HG03432 (cell line): ENCODE measurements around the gene KPNB1.

Source experiments
- ATAC-seq: cut with Tn5 transposase; IDR thresholded peaks from one replicate; pipeline ENCODE4 v1.9.1; 2021; ENCODE audit warnings: mild to moderate bottlenecking, moderate library complexity; ENCODE audit not compliant: unreplicated experiment

KPNB1 gene

GRCh38 chr17:47636273-47637030 lies 13.3 kb upstream of the KPNB1 start:
- no peak for ATAC-seq

DNA sequence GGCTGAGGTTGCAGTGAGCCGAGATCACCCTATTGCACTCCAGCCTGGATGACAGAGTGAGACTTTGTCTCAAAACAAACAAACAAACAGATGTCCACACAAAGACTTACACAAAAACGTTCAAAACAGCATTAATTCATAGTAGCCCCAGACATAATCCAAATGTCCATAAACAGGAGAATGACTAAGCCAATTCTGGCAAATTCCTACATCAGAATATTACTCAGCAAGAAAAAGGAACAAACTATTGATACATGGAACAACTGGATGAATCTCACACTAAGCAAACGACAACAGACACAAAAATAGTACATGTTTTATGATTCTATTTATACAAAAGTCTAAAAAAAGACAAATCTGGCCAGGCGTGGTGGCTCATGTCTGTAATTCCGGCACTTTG lies 10.8 kb upstream of the KPNB1 start:
- no peak for ATAC-seq

GRCh38 chr17:47640076-47640475 lies 9.6 kb upstream of the KPNB1 start:
- ATAC-seq = no peak

DNA sequence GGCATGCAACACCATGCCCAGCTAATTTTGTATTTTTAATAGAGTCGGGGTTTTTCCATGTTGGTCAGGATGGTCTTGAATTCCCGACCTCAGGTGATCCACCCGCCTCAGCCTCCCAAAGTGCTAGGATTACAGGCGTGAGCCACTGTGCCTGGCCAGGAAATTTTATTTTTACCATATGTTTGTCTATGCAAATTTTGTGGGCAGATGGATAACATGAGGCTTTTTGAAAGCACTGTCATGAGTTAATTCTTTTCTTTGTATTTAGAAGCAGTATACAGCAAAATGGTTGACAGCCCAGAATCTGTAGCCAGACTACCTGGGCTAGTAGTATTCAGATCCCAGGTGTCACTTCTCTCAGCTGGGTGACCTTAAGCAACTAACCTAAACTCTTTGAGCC lies 8.5 kb upstream of the KPNB1 start:
- ATAC-seq = no peak

DNA sequence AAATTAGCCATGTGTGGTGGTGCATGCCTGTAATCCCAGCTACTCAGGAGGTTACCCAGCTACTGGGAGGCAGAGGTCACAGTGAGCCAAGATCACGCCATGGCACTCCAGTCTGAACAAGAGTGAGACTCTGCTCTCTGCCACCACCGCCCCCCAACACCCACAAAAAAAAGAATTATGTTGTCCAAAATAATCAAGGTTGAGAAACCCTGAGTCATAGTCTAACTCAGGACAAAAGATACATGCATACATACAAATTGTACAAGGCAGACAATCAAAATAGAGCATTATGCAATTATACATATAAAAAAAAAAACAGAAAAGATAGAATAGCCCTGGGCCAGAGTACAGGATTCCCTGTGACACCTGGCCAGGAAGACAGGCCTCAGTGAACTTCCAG lies 6.6 kb upstream of the KPNB1 start:
- ATAC-seq = no peak

DNA sequence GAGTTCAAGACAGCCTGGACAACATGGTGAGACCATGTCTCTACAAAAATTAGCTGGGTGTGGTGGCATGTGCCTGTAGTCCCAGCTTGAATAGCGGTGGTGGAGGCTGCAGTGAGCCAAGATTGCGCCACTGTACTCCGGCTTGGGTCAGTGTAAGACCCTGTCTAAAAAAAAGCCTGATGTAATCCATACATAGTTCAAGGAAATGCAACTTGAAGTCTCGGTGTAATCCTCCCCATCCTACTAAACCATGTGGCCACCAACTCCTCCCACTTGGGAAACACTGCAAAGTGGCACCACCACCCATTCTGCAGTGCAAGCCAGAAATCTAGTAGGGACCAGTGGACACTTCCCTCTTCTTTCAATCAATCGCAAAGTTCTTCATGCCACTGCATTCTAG lies 5.4 kb upstream of the KPNB1 start:
- ATAC-seq = no peak

GRCh38 chr17:47649972-47650524 lies 329 bp downstream of the KPNB1 start:
- ATAC-seq = peak; percentile 3

DNA sequence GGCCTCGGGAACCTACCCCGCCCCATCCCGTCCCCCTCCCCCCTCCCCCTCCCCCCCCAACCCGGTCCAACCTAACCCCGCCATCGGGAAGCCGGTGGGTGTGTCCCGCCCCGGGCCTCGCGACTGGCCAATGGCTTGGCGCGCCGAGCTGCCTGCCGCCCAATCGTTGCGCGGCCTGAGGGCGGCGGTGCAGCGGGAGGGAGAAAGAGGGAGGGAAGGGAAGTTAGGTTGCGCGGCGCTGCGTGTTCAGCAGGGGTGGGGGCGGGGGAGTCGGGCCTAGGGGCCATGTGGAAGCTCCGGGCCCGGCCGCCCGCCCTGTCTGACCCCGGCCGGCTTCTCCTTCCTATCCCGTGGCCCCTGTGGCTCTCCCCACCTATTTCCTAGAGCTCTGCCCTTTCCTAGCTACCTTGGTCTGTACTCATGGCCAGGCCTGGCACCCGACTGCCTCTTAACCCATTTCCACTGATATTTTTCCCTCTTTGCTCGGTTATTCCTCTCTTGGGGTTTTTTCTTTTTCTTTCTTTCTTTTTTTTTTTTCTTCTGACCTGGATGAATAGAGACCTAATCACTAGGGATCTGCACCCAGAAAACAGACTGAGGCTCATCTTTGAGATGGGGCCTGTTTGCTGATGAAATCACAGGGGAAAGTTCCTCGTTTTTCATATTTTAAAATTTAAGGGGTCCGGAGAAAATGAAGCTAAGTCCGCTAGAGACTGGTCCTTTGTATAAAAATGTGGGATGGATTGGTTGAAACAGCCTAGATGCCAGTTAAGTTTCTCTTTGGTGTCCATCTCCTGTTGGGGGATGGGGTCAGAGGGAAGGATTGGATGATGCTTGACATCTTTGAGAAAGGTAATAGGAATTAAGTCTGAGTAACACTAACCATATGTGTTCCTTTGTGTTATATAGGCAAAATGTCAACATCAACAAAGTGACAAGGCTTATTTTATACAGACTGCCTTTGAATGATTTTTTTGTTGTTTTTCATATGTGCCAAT lies 1.1 kb downstream of the KPNB1 start:
- ATAC-seq = peak; percentile 51

- no peak for ATAC-seq
These were observed 2.0 kb downstream of the KPNB1 start for GRCh38 chr17:47651704-47652103.

DNA sequence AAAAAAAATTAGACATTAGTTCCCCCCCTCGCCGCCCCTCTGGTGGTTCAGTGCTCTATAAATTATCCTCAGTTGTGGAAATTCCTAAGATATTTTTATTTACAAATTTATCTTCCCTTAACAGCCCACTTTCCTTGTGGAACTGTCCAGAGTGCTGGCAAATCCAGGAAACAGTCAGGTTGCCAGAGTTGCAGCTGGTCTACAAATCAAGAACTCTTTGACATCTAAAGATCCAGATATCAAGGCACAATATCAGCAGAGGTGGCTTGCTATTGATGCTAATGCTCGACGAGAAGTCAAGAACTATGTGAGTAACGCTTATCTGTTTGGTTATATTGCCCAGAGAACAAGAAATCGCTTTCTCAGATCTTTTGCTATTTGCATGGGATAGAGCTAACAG lies 2.9 kb downstream of the KPNB1 start:
- no peak for ATAC-seq

GRCh38 chr17:47653442-47653841 lies 3.7 kb downstream of the KPNB1 start:
- no peak for ATAC-seq

GRCh38 chr17:47654991-47655390 lies 5.3 kb downstream of the KPNB1 start:
- no peak for ATAC-seq

DNA sequence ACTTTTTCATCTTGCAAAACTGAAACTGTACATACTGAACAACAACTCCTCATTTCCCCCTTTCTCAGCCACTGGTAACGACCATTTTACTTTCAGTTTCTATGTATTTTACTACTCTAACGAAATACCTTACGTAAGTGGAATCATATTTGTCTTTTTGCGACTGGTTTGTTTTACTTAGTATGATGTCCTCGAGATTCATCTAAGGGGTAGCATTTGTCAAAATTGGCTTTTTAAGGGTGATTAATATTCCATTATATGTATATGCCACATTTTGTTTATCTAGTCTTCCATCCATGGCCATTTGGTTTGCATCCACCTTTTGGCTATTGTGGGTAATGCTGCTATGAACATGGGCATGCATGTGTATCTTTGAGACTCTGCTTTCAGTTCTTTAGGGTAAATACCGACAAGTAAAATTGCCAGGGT lies 10.4 kb downstream of the KPNB1 start:
- peak; percentile 68 for ATAC-seq

GRCh38 chr17:47663912-47664623 lies 14.3 kb downstream of the KPNB1 start:
- ATAC-seq = no peak

GRCh38 chr17:47664624-47664941 lies 14.9 kb downstream of the KPNB1 start:
- no peak for ATAC-seq

DNA sequence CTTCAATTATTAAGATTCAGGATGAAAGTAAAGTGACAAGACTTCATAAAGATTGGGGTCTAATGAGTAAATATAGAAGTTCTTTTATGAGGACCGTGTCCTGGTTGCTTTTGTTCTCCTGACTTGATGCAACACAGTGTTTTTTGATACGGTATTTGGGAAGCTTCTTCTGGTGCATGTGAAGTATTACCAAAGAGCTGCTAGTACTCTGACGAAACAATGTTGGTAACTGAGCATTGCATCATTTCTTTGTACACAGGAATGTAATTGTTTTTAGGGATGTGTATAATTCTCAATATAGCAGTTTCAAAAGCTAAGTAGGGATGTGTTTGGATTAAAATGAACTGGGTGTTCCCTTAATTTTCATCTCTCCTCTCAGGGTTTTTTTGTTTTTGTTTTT lies 15.9 kb downstream of the KPNB1 start:
- no peak for ATAC-seq

- no peak for ATAC-seq
These were observed 19.4 kb downstream of the KPNB1 start for GRCh38 chr17:47669081-47669480.

DNA sequence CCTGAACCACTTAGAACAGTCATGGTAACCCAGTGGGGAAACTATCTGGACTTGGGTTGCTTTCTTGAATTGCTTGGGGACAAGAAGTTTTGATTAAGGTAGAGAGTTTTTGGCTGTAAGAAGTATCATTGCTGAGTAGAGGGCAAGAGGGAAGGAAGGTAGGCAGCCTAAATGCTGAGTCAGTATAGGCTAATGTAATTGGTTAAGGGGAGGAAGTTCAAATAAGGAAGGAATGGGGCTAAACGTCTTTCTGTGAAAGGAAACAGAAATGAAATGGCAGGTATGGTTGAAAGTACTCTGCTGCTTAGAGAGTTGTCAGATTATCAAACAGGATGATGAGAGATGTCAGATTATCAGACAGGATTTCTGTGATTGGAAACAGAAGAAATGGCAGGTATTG lies 20.3 kb downstream of the KPNB1 start:
- no peak for ATAC-seq

- no peak for ATAC-seq
These were observed 24.8 kb downstream of the KPNB1 start for GRCh38 chr17:47674499-47674898.

- ATAC-seq = no peak
These were observed 25.9 kb downstream of the KPNB1 start for GRCh38 chr17:47675380-47676198.

DNA sequence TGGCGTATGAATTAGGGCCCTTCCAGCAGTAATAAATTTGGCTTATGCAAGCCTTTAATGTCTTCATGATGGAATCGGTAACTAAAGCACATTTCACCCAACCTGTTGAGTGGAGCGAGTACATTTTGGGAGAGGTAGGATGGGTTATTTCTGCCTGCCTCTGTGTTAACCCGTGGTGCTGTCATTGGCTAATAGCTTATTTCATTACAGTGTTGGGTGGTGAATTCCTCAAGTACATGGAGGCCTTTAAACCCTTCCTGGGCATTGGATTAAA lies 26.4 kb downstream of the KPNB1 start:
- no peak for ATAC-seq
